Type B pancreatic cell (in vitro differentiated cells): Measurements from ENCODE around the gene RPIA. TPM values are rescaled to one million over a fixed set of nuclear protein-coding genes. Genes with fewer than 3 reads are reported as not detected.
"Not testable (repeated sequence)": the region's sequence is repeated elsewhere in the genome, so short reads cannot be mapped to it uniquely, and the experiment has no call there.

ENCODE experiments used
- DNase-seq: peaks from one replicate; pipeline ENCODE4 v3.0.0; 2021; ENCODE audit warnings: mixed read lengths; ENCODE audit not compliant: unreplicated experiment; ENCODE audit errors: extremely low spot score
- H3K27ac Mint-ChIP-seq: 2 replicates; pipeline ENCODE4 v1.8.0; 2021; ENCODE audit warnings: mild to moderate bottlenecking, mixed read lengths
- H3K27me3 Mint-ChIP-seq: 2 replicates; pipeline ENCODE4 v1.8.0; 2021; ENCODE audit warnings: mixed read lengths
- H3K36me3 Mint-ChIP-seq: 2 replicates; pipeline ENCODE4 v1.8.0; 2021; ENCODE audit warnings: mixed read lengths
- H3K4me1 Mint-ChIP-seq: one replicate; pipeline ENCODE4 v1.8.0; 2021; ENCODE audit warnings: mixed read lengths; ENCODE audit not compliant: unreplicated experiment
- H3K4me3 Mint-ChIP-seq: 2 replicates; pipeline ENCODE4 v1.8.0; 2021; ENCODE audit warnings: mild to moderate bottlenecking, mixed read lengths
- H3K9me3 Mint-ChIP-seq: 2 replicates; pipeline ENCODE4 v1.8.0; 2021; ENCODE audit warnings: mixed read lengths
- total RNA-seq: library from RNA; stranded (reverse); gene quantifications from 2 replicates; pipeline ENCODE4 v1.2.1, GENCODE V29; 2021; ENCODE audit warnings: low replicate concordance
- TF ChIP-seq, protein P1 (sequence below): fragments of 200-600 bp; sonication (generic); conservative IDR thresholded peaks from 2 replicates; pipeline ENCODE4 v1.5.0; 2021; ENCODE audit warnings: antibody characterized with exemption, mild to moderate bottlenecking

RPIA gene
- total RNA-seq, 1 donor from 2014 or later = 27.3 TPM

GRCh38 chr2:88755836-88756235 lies 64.4 kb downstream of the RPIA start:
- peaks cover 11% of the 10 kb centered on the region for H3K9me3 Mint-ChIP-seq
- H3K4me3 Mint-ChIP-seq = no peak overlapping the region
- H3K27ac Mint-ChIP-seq = no peak overlapping the region
- peaks cover 3% of the 10 kb centered on the region for H3K27me3 Mint-ChIP-seq
- DNase-seq = no peak
- TF ChIP-seq, protein P1, sequence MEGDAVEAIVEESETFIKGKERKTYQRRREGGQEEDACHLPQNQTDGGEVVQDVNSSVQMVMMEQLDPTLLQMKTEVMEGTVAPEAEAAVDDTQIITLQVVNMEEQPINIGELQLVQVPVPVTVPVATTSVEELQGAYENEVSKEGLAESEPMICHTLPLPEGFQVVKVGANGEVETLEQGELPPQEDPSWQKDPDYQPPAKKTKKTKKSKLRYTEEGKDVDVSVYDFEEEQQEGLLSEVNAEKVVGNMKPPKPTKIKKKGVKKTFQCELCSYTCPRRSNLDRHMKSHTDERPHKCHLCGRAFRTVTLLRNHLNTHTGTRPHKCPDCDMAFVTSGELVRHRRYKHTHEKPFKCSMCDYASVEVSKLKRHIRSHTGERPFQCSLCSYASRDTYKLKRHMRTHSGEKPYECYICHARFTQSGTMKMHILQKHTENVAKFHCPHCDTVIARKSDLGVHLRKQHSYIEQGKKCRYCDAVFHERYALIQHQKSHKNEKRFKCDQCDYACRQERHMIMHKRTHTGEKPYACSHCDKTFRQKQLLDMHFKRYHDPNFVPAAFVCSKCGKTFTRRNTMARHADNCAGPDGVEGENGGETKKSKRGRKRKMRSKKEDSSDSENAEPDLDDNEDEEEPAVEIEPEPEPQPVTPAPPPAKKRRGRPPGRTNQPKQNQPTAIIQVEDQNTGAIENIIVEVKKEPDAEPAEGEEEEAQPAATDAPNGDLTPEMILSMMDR = no peak
- peaks cover 26% of the 10 kb centered on the region for H3K36me3 Mint-ChIP-seq
- no peaks in the 10 kb centered on the region for H3K4me1 Mint-ChIP-seq

DNA sequence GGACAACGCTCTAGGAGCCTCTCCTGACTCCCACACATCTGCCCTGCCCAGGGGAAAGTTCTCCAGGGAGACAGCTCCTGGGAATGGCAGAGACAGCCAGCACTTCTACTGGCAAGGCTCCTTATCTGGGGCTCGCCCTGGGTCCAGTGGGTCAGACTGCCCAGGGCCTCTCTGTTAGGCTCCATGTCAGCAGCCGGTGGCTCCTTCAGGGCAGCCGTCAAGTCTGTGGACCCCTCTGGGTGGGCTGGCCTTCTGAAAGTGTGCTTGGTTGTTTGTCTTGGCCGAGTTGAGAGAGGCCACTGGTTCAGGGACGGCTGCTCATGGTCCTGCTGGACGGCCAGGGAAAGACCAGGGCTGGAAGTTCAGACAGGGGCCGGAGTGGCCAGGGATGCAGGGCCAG lies 65.6 kb downstream of the RPIA start:
- H3K27me3 Mint-ChIP-seq = peaks cover 8% of the 10 kb centered on the region
- H3K4me1 Mint-ChIP-seq = no peaks in the 10 kb centered on the region
- H3K36me3 Mint-ChIP-seq = peaks cover 19% of the 10 kb centered on the region
- peaks cover 11% of the 10 kb centered on the region for H3K9me3 Mint-ChIP-seq
- no peak overlapping the region for H3K27ac Mint-ChIP-seq
- TF ChIP-seq, protein P1 = no peak
- no peak for DNase-seq
- H3K4me3 Mint-ChIP-seq = no peak overlapping the region

DNA sequence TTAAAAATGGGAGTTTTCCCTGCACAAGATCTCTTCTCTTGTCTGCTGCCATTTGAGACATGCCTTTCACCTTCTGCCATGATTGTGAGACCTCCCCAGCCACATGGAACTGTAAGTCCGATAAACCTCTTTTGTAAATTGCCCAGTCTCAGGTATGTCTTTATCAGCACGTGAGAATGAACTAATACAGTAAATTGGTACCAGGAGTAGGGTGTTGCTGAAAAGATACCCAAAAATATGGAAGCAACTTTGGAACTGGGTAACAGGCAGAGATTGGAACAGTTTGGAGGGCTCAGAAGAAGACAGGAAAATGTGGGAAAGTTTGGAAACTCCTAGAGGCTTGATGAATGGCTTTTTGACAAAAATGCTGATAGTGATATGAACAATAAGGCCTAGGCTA lies 67.2 kb downstream of the RPIA start:
- H3K27ac Mint-ChIP-seq, H3K4me3 Mint-ChIP-seq, H3K4me1 Mint-ChIP-seq, DNase-seq: not testable (repeated sequence)
- Mint-ChIP-seq H3K36me3 (peaks cover 10% of the 10 kb centered on the region), H3K9me3 (peaks cover 11% of the 10 kb centered on the region), H3K27me3 (peaks cover 16% of the 10 kb centered on the region)

- no peak for DNase-seq
- H3K27me3 Mint-ChIP-seq = peaks cover 30% of the 10 kb centered on the region
- H3K4me3 Mint-ChIP-seq = no peak overlapping the region
- TF ChIP-seq, protein P1 = no peak
- H3K36me3 Mint-ChIP-seq = peaks cover 5% of the 10 kb centered on the region
- peaks cover 11% of the 10 kb centered on the region for H3K9me3 Mint-ChIP-seq
- H3K4me1 Mint-ChIP-seq = peaks cover 3% of the 10 kb centered on the region
- H3K27ac Mint-ChIP-seq = no peak overlapping the region
Measured at GRCh38 chr2:88760819-88761598, 69.5 kb downstream of the RPIA start.

DNA sequence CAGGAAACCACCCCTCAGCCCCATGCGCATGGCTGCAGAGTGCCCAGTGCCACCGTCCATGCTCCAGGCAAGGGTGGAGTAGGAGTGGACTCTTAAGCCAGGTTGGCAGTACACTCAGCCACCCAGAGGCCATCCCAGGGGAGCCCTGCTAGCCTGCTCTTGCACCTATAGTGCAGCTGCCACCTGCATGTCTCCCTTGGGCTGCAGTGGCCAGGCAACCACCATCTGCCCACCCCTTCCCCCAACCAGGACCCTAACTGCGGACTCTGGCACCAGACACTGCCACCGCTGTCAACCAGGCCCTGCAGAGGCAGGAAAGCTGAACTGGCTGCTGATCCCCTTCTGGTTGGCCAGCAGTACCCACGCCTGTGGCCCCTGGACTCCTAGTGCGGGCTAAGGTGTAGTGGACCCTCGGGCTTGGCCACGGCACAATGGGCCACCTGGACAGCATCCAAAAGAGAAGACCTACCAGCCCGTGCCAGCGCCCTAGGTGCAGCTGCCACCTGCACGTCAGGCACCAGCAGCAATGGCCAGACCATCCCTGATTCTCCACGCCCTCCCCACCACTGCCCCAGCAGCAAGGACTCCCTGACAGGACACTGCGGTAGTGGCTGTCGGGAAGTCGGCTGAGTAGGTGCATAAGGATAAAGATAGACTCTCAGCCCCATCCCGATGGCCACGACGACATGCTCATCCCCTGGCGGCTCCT lies 72.8 kb downstream of the RPIA start:
- H3K4me3 Mint-ChIP-seq = no peak overlapping the region
- no peak for DNase-seq
- TF ChIP-seq, protein P1 = no peak
- H3K27me3 Mint-ChIP-seq = peaks cover 43% of the 10 kb centered on the region
- H3K36me3 Mint-ChIP-seq = no peaks in the 10 kb centered on the region
- peaks cover 3% of the 10 kb centered on the region for H3K4me1 Mint-ChIP-seq
- no peak overlapping the region for H3K27ac Mint-ChIP-seq
- no peaks in the 10 kb centered on the region for H3K9me3 Mint-ChIP-seq

- TF ChIP-seq, protein P1 = no peak
- H3K4me1 Mint-ChIP-seq = peaks cover 3% of the 10 kb centered on the region
- no peaks in the 10 kb centered on the region for H3K36me3 Mint-ChIP-seq
- no peak overlapping the region for H3K27ac Mint-ChIP-seq
- H3K27me3 Mint-ChIP-seq = peaks cover 43% of the 10 kb centered on the region
- no peak overlapping the region for H3K4me3 Mint-ChIP-seq
- no peak for DNase-seq
- H3K9me3 Mint-ChIP-seq = no peaks in the 10 kb centered on the region
Measured at GRCh38 chr2:88764850-88765153, 73.3 kb downstream of the RPIA start.
